Activated B cell treated with CpG ODN at 0.5 μM for 24 hours (primary cell): Measurements from ENCODE around the gene IL9R. TPM values are rescaled to one million over a fixed set of nuclear protein-coding genes. Genes with fewer than 3 reads are reported as not detected.

Experiments
- ATAC-seq: fragments of 200-7000 bp; cut with Tn5 transposase; one replicate; pipeline ENCODE4 v1.10.0; 2021; ENCODE audit warnings: low read depth, mild to moderate bottlenecking, moderate library complexity
- CTCF ChIA-PET: fragments of 350-600 bp; sonication (Branson Sonifier 250); formaldehyde crosslinking; loops from one replicate; lab custom pipeline; 2021; ENCODE audit warnings: antibody characterized with exemption; lab: Charles Lee
- POLR2A ChIA-PET: fragments of 350-600 bp; sonication (Branson Sonifier 250); formaldehyde crosslinking; loops from one replicate; lab custom pipeline; 2021; ENCODE audit warnings: antibody characterized with exemption; lab: Charles Lee
- DNase-seq: peaks from one replicate; pipeline ENCODE4 v3.0.0; 2022
- H3K27ac Mint-ChIP-seq: one replicate; pipeline ENCODE4 v1.8.0; 2020; ENCODE audit warnings: mixed read lengths
- H3K27me3 Mint-ChIP-seq: one replicate; pipeline ENCODE4 v1.8.0; 2021; ENCODE audit warnings: mixed read lengths
- H3K36me3 Mint-ChIP-seq: one replicate; pipeline ENCODE4 v1.8.0; 2021; ENCODE audit warnings: low read depth, mixed read lengths
- H3K4me1 Mint-ChIP-seq: one replicate; pipeline ENCODE4 v1.8.0; 2021; ENCODE audit warnings: mixed read lengths
- H3K4me3 Mint-ChIP-seq: one replicate; pipeline ENCODE4 v1.8.0; 2020; ENCODE audit warnings: mild to moderate bottlenecking, mixed read lengths
- H3K9me3 Mint-ChIP-seq: one replicate; pipeline ENCODE4 v1.8.0; 2020; ENCODE audit warnings: mixed read lengths
- CTCF ChIP-seq: fragments of 200-600 bp; IDR thresholded peaks from one replicate; pipeline ENCODE4 v1.8.0; 2022; ENCODE audit warnings: antibody characterized with exemption, mild to moderate bottlenecking
- intact Hi-C: fragments of 100-400 bp; cut with micrococcal nuclease; formaldehyde crosslinking; loops from one replicate; pipeline ENCODE4 v1.15.1; 2024
- total RNA-seq: library from RNA; stranded (reverse); gene quantifications from 2 replicates; pipeline ENCODE4 v1.2.3, GENCODE V29; 2022

IL9R gene
- total RNA-seq, 1 donor from 2014 or later: 3.6 TPM

GRCh38 chrX:155956099-155956498 is 41.4 kb upstream of the IL9R start:
- ATAC-seq (no peak), DNase-seq (no peak)
- H3K9me3 Mint-ChIP-seq: peaks cover 4% of the 10 kb centered on the region
- no peak overlapping the region for H3K4me3 Mint-ChIP-seq
- intact Hi-C loops: no loop called here
- ChIA-PET POLR2A (no interaction called here), CTCF (no interaction called here)
- H3K27ac Mint-ChIP-seq: no peak overlapping the region
- H3K27me3 Mint-ChIP-seq: no peaks in the 10 kb centered on the region
- H3K36me3 Mint-ChIP-seq: no peaks in the 10 kb centered on the region
- TF ChIP-seq CTCF: no peak
- no peaks in the 10 kb centered on the region for H3K4me1 Mint-ChIP-seq

GRCh38 chrX:155956649-155957048 is 40.8 kb upstream of the IL9R start:
- Mint-ChIP-seq H3K36me3 (no peaks in the 10 kb centered on the region), H3K27me3 (no peaks in the 10 kb centered on the region), H3K4me3 (no peak overlapping the region), H3K9me3 (peaks cover 4% of the 10 kb centered on the region), H3K4me1 (no peaks in the 10 kb centered on the region), H3K27ac (no peak overlapping the region)
- TF ChIP-seq CTCF: no peak
- CTCF ChIA-PET: no interaction called here
- no peak for DNase-seq
- no peak for ATAC-seq
- POLR2A ChIA-PET: no interaction called here
- intact Hi-C loops: no loop called here

- ATAC-seq (no peak), DNase-seq (no peak)
- Mint-ChIP-seq H3K27me3 (no peaks in the 10 kb centered on the region), H3K9me3 (peaks cover 4% of the 10 kb centered on the region), H3K4me1 (no peaks in the 10 kb centered on the region), H3K4me3 (no peak overlapping the region), H3K27ac (no peak overlapping the region), H3K36me3 (no peaks in the 10 kb centered on the region)
- POLR2A ChIA-PET: no interaction called here
- intact Hi-C loops: no loop called here
- no peak for TF ChIP-seq CTCF
- CTCF ChIA-PET: no interaction called here
These were observed 39.7 kb upstream of the IL9R start for GRCh38 chrX:155957843-155958242.

GRCh38 chrX:155959018-155959587 is 38.4 kb upstream of the IL9R start:
- POLR2A ChIA-PET: no interaction called here
- no peak for TF ChIP-seq CTCF
- Mint-ChIP-seq H3K27ac (no peak overlapping the region), H3K27me3 (no peaks in the 10 kb centered on the region), H3K4me1 (no peaks in the 10 kb centered on the region), H3K4me3 (no peak overlapping the region), H3K36me3 (peaks cover 2% of the 10 kb centered on the region), H3K9me3 (peaks cover 11% of the 10 kb centered on the region)
- ATAC-seq: no peak
- CTCF ChIA-PET: no interaction called here
- intact Hi-C loops: no loop called here
- no peak for DNase-seq

GRCh38 chrX:155962906-155963305 is 34.6 kb upstream of the IL9R start:
- intact Hi-C loops: no loop called here
- Mint-ChIP-seq H3K27me3 (no peaks in the 10 kb centered on the region), H3K27ac (no peak overlapping the region), H3K4me3 (no peak overlapping the region), H3K9me3 (peaks cover 14% of the 10 kb centered on the region), H3K36me3 (peaks cover 2% of the 10 kb centered on the region), H3K4me1 (no peaks in the 10 kb centered on the region)
- ChIA-PET POLR2A (no interaction called here), CTCF (no interaction called here)
- no peak for TF ChIP-seq CTCF
- no peak for DNase-seq
- no peak for ATAC-seq
